Measurements from ENCODE around the gene SLCO4C1. TPM values are rescaled to one million over a fixed set of nuclear protein-coding genes. Genes with fewer than 3 reads are reported as not detected.

The SLCO4C1 gene
- total RNA-seq, 2 experiments from 2014 or later: 0.28 to 0.37 TPM

DNA sequence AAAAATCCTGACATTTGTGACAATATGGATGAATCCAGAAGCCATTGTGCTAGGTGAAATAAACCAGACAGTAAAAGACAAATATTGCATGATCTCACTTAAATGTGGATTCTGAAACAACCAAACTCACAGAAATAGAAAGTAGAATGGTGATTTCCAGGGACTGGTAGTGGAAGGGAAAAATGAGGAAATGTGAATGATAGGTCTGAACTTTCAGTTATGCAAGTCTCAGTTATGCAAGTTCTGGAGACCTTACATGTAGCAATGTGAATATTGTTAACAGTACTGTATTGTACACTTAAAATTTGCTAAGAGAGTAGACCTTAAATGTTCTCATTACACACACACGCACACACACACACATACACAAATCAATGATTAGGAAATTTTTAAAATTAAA is 84.9 kb downstream of the SLCO4C1 start:
- CTCF ChIA-PET: interaction anchor here (0.6 kb wide), 1 partner anchor 15 kb away, joined by 3 read pairs; no protein-coding TSS in a partner anchor
- DNase-seq (no peak), ATAC-seq (no peak)
- Mint-ChIP-seq H3K36me3 (ENCODE audit: low read depth) (no peaks in the 10 kb centered on the region), H3K27me3 (no peaks in the 10 kb centered on the region), H3K27ac (no peak overlapping the region), H3K4me3 (no peak overlapping the region), H3K9me3 (ENCODE audit: low read depth) (no peaks in the 10 kb centered on the region), H3K4me1 (no peaks in the 10 kb centered on the region)
- intact Hi-C loops (cut with DNase I, micrococcal nuclease): no loop called here
- POLR2A ChIA-PET: no interaction called here

- Mint-ChIP-seq H3K4me3 (no peak overlapping the region), H3K9me3 (ENCODE audit: low read depth) (no peaks in the 10 kb centered on the region), H3K27ac (no peak overlapping the region), H3K27me3 (peaks cover 5% of the 10 kb centered on the region), H3K36me3 (ENCODE audit: low read depth) (no peaks in the 10 kb centered on the region), H3K4me1 (no peaks in the 10 kb centered on the region)
- intact Hi-C loops (cut with DNase I, micrococcal nuclease): no loop called here
- DNase-seq (no peak), ATAC-seq (no peak)
- CTCF ChIA-PET: no interaction called here
- POLR2A ChIA-PET: no interaction called here
Observed at GRCh38 chr5:102200861-102201260, 95.2 kb downstream of the SLCO4C1 start.

DNA sequence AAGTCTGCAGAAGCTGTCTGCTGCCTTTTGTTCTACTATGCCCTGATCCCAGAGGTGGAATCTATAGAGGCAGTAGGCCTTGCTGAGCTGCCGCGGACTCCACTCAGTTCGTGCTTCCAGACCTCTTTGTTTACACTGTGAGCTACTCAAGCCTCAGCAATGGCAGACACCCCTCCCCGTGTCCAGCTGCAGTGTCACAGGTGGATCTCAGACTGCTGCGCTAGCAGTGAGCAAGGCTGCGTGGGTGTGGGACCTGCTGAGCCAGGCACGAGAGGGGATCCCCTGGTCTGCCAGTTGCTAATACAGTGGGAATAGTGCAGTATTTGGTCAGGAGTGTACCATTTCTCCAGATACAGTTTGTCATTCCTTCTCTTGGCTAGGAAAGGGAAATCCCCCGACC is 99.6 kb downstream of the SLCO4C1 start:
- H3K27me3 Mint-ChIP-seq: peaks cover 3% of the 10 kb centered on the region
- CTCF ChIA-PET: interaction anchor here (0.6 kb wide), 1 partner anchor 355 kb away, joined by 3 read pairs; no protein-coding TSS in a partner anchor
- ATAC-seq (no peak), DNase-seq (no peak)
- no peaks in the 10 kb centered on the region for H3K36me3 Mint-ChIP-seq (ENCODE audit: low read depth)
- H3K27ac Mint-ChIP-seq: no peak overlapping the region
- peaks cover 3% of the 10 kb centered on the region for H3K9me3 Mint-ChIP-seq (ENCODE audit: low read depth)
- H3K4me1 Mint-ChIP-seq: no peaks in the 10 kb centered on the region
- no peak overlapping the region for H3K4me3 Mint-ChIP-seq
- intact Hi-C loops (cut with DNase I, micrococcal nuclease): no loop called here
- POLR2A ChIA-PET: no interaction called here

Other genes starting within 250 kb of the SLCO4C1 start
- not detected for gene SLCO6A1, start 202.7 kb upstream of the SLCO4C1 start, total RNA-seq

Data from activated CD4-positive, alpha-beta T cell treated with anti-CD3 and anti-CD28 coated beads for 36 hours (primary cell).